ENCODE measurements around the gene PZP.

DNA sequence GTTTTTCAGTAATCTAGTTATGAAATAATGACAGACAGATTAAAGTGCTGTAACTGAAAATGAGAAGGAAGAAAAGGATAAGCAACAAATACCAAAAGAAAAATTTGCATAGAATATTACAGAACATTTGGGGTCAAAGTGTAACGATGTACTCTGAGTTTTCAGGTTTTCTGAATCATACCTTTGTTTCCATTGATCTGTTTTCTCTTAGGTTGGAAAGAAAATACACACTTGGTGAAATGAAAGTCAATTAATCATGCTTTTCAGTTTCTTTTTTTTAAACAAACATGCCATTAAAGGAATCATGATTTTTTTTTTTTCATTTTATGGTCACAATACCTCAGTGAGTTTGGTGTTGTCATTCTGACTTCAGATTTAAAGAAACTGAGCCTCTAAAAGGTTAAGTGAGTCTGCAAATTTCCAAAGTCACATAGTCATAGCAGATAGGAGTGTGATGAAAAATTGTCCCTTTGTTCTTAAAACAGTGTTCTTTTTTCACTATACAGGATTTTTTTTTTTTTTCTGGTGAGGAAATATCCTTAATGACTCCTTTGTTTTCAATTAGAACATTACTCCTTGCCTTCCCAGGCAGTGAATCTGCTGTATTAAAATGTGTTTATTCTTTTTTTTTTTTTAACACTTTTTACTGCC, 35.9 kb upstream of the PZP start:
- TF ChIP-seq, protein P1, sequence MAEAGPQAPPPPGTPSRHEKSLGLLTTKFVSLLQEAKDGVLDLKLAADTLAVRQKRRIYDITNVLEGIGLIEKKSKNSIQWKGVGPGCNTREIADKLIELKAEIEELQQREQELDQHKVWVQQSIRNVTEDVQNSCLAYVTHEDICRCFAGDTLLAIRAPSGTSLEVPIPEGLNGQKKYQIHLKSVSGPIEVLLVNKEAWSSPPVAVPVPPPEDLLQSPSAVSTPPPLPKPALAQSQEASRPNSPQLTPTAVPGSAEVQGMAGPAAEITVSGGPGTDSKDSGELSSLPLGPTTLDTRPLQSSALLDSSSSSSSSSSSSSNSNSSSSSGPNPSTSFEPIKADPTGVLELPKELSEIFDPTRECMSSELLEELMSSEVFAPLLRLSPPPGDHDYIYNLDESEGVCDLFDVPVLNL (IDR thresholded peaks at IDR 0.05; ENCODE audit: low read depth, low read length) = no peak
- TF ChIP-seq, protein P2, sequence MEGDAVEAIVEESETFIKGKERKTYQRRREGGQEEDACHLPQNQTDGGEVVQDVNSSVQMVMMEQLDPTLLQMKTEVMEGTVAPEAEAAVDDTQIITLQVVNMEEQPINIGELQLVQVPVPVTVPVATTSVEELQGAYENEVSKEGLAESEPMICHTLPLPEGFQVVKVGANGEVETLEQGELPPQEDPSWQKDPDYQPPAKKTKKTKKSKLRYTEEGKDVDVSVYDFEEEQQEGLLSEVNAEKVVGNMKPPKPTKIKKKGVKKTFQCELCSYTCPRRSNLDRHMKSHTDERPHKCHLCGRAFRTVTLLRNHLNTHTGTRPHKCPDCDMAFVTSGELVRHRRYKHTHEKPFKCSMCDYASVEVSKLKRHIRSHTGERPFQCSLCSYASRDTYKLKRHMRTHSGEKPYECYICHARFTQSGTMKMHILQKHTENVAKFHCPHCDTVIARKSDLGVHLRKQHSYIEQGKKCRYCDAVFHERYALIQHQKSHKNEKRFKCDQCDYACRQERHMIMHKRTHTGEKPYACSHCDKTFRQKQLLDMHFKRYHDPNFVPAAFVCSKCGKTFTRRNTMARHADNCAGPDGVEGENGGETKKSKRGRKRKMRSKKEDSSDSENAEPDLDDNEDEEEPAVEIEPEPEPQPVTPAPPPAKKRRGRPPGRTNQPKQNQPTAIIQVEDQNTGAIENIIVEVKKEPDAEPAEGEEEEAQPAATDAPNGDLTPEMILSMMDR (IDR thresholded peaks at IDR 0.05 in 2 of 3, conservative IDR thresholded peaks at IDR 0.05 in 1 of 3; ENCODE audit: control insufficient read depth in 2 of 3, extremely low read depth in 1 of 3, insufficient read depth in 1 of 3, low read depth in 3 of 3, low read length in 3 of 3) = no peak
- TF ChIP-seq SRF (IDR thresholded peaks at IDR 0.05; ENCODE audit: low read depth in 2 of 2, low read length in 2 of 2) (no peak), CBX3 (IDR thresholded peaks at IDR 0.05; ENCODE audit: borderline replicate concordance, low read depth) (no peak), POLR2A (IDR thresholded peaks at IDR 0.05; ENCODE audit: low read depth, low read length) (no peak), SMC3 (IDR thresholded peaks at IDR 0.05; ENCODE audit: borderline replicate concordance, low read length) (no peak), ZNF274 (IDR thresholded peaks at IDR 0.05; ENCODE audit: insufficient read depth, insufficient read length) (no peak), MXI1 (IDR thresholded peaks at IDR 0.05; ENCODE audit: low read depth, low read length) (no peak), RFX5 (IDR thresholded peaks at IDR 0.05; ENCODE audit: low read depth, low read length) (no peak), RBBP5 (conservative IDR thresholded peaks at IDR 0.05) (no peak)
